H9 (cell line): Measurements from ENCODE around the gene CTU1. TPM values are rescaled to one million over a fixed set of nuclear protein-coding genes. Genes with fewer than 3 reads are reported as not detected.

Source experiments
- DNase-seq: peaks from one replicate; pipeline ENCODE4 v3.0.0-alpha.2; 2017
- H2AFZ ChIP-seq: one replicate; pipeline ENCODE4 v1.6.1; 2013; ENCODE audit warnings: mild to moderate bottlenecking, low read length, control low read depth, moderate library complexity
- H2AK5ac ChIP-seq: 2 replicates; pipeline ENCODE4 v1.6.1; 2013; ENCODE audit warnings: low read length, control low read depth, mixed read lengths; ENCODE audit not compliant: insufficient read length
- H2BK120ac ChIP-seq: one replicate; pipeline ENCODE4 v1.6.1; 2013; ENCODE audit warnings: low read depth, mild to moderate bottlenecking, low read length, control low read depth, inconsistent platforms; ENCODE audit not compliant: poor library complexity, severe bottlenecking
- H2BK12ac ChIP-seq: 2 replicates; pipeline ENCODE4 v1.6.1; 2013; ENCODE audit warnings: low read length, control low read depth, mixed read lengths, low read depth; ENCODE audit not compliant: insufficient read length
- H2BK15ac ChIP-seq: 2 replicates; pipeline ENCODE4 v1.6.1; 2013; ENCODE audit warnings: low read depth, low read length, control low read depth
- H2BK20ac ChIP-seq: one replicate; pipeline ENCODE4 v1.6.1; 2013; ENCODE audit warnings: low read depth, mild to moderate bottlenecking, low read length, control low read depth, inconsistent platforms; ENCODE audit not compliant: poor library complexity, severe bottlenecking
- H2BK5ac ChIP-seq: 2 replicates; pipeline ENCODE4 v1.6.1; 2013; ENCODE audit warnings: low read length, control low read depth, mixed read lengths; ENCODE audit not compliant: insufficient read length
- H3K14ac ChIP-seq: 2 replicates; pipeline ENCODE4 v1.6.1; 2013; ENCODE audit warnings: low read length, control low read depth; ENCODE audit not compliant: insufficient read depth
- H3K18ac ChIP-seq: 2 replicates; pipeline ENCODE4 v1.6.1; 2013; ENCODE audit warnings: low read depth, mild to moderate bottlenecking, mixed read lengths, low read length, control low read depth; ENCODE audit not compliant: insufficient read length
- H3K23ac ChIP-seq: 2 replicates; pipeline ENCODE4 v1.6.1; 2013; ENCODE audit warnings: low read length, control low read depth, mixed read lengths, low read depth; ENCODE audit not compliant: insufficient read length
- H3K23me2 ChIP-seq: 2 replicates; pipeline ENCODE4 v1.6.1; 2013; ENCODE audit warnings: low read depth, mild to moderate bottlenecking, mixed read lengths, low read length, control low read depth; ENCODE audit not compliant: insufficient read length, poor library complexity, severe bottlenecking
- H3K27ac ChIP-seq: 2 replicates; pipeline ENCODE4 v1.5.1; 2013; ENCODE audit warnings: low read length, control low read depth, mixed read lengths, low read depth; ENCODE audit not compliant: insufficient read length
- H3K27me3 ChIP-seq: 2 replicates; pipeline ENCODE4 v1.6.1; 2013; ENCODE audit warnings: low read length, control low read depth, inconsistent platforms; ENCODE audit not compliant: insufficient read depth
- H3K4ac ChIP-seq: 2 replicates; pipeline ENCODE4 v1.6.1; 2013; ENCODE audit warnings: low read depth, mild to moderate bottlenecking, control low read depth, inconsistent platforms, low read length, moderate library complexity
- H3K4me1 ChIP-seq: 2 replicates; pipeline ENCODE4 v1.6.1; 2013; ENCODE audit warnings: low read length, control low read depth, inconsistent platforms; ENCODE audit not compliant: insufficient read depth
- H3K4me2 ChIP-seq: 2 replicates; pipeline ENCODE4 v1.6.1; 2013; ENCODE audit warnings: low read length, control low read depth, mixed read lengths; ENCODE audit not compliant: insufficient read length, insufficient read depth
- H3K56ac ChIP-seq: 2 replicates; pipeline ENCODE4 v1.6.1; 2013; ENCODE audit warnings: low read depth, mild to moderate bottlenecking, mixed read lengths, low read length, control low read depth; ENCODE audit not compliant: insufficient read length
- H3K79me1 ChIP-seq: 2 replicates; pipeline ENCODE4 v1.6.1; 2013; ENCODE audit warnings: low read depth, mild to moderate bottlenecking, moderate library complexity, low read length, control low read depth, inconsistent platforms; ENCODE audit not compliant: insufficient read depth, poor library complexity, severe bottlenecking
- H3K79me2 ChIP-seq: 2 replicates; pipeline ENCODE4 v1.6.1; 2013; ENCODE audit warnings: low read length, control low read depth, inconsistent platforms; ENCODE audit not compliant: insufficient read depth
- H3K9ac ChIP-seq: 2 replicates; pipeline ENCODE4 v1.6.1; 2013; ENCODE audit warnings: low read length, control low read depth, mixed read lengths; ENCODE audit not compliant: insufficient read length; ENCODE audit errors: extremely low read depth
- H3K9me3 ChIP-seq: one replicate; pipeline ENCODE4 v1.6.1; 2013; ENCODE audit warnings: low read depth, low read length, inconsistent platforms; ENCODE audit not compliant: control insufficient read depth
- H3T11ph ChIP-seq: one replicate; pipeline ENCODE4 v1.6.1; 2013; ENCODE audit warnings: mild to moderate bottlenecking, low read length, control low read depth, inconsistent platforms
- H4K20me1 ChIP-seq: one replicate; pipeline ENCODE4 v1.6.1; 2013; ENCODE audit not compliant: control insufficient read depth, insufficient read length, insufficient read depth
- H4K5ac ChIP-seq: 2 replicates; pipeline ENCODE4 v1.6.1; 2013; ENCODE audit warnings: low read depth, mild to moderate bottlenecking, mixed read lengths, low read length, control low read depth; ENCODE audit not compliant: insufficient read length
- H4K8ac ChIP-seq: replicated peaks from 2 replicates; pipeline ENCODE4 v1.6.1; 2013; ENCODE audit warnings: low read length, control low read depth, mixed read lengths, low read depth; ENCODE audit not compliant: insufficient read length
- H4K91ac ChIP-seq: 2 replicates; pipeline ENCODE4 v1.6.1; 2013; ENCODE audit warnings: low read depth, mild to moderate bottlenecking, moderate library complexity, mixed read lengths, low read length, control low read depth; ENCODE audit not compliant: insufficient read length
- H3K27ac Mint-ChIP-seq, 3 experiments: 2 replicates in 2 of 3; 3 replicates in 1 of 3; pipeline ENCODE4 v1.8.0; 2020 to 2021; ENCODE audit warnings: mixed read lengths in 3 of 3, mild to moderate bottlenecking in 1 of 3, moderate library complexity in 1 of 3
- H3K27me3 Mint-ChIP-seq: 2 replicates; pipeline ENCODE4 v1.8.0; 2021; ENCODE audit warnings: low read depth, mild to moderate bottlenecking, moderate library complexity, mixed read lengths
- H3K36me3 Mint-ChIP-seq, 3 experiments: 2 replicates in 2 of 3; 3 replicates in 1 of 3; pipeline ENCODE4 v1.8.0; 2020 to 2021; ENCODE audit warnings: low read depth in 3 of 3, mixed read lengths in 3 of 3; ENCODE audit not compliant: insufficient read depth in 1 of 3
- H3K4me1 Mint-ChIP-seq, 2 experiments: 2 replicates each; pipeline ENCODE4 v1.8.0; 2020; ENCODE audit warnings: mixed read lengths in 2 of 2
- H3K4me3 Mint-ChIP-seq, 2 experiments: 2 replicates in 1 of 2; 3 replicates in 1 of 2; pipeline ENCODE4 v1.8.0; 2020 to 2021; ENCODE audit warnings: mild to moderate bottlenecking in 2 of 2, mixed read lengths in 2 of 2, moderate library complexity in 1 of 2
- H3K9me3 Mint-ChIP-seq, 2 experiments: 2 replicates in 1 of 2; 3 replicates in 1 of 2; pipeline ENCODE4 v1.8.0; 2020; ENCODE audit warnings: mild to moderate bottlenecking in 2 of 2, mixed read lengths in 2 of 2, moderate library complexity in 1 of 2
- CTCF ChIP-seq: fragments of 200-600 bp; sonication (generic); conservative IDR thresholded peaks from 3 replicates; pipeline ENCODE4 v1.8.0; 2021; ENCODE audit warnings: antibody characterized with exemption, mild to moderate bottlenecking
- WGBS: extraction: QIAGEN DNeasy Blood & Tissue Kit; methylation state at CpG from one replicate; pipeline ENCODE4 v1.1.7; 2013; ENCODE audit warnings: missing lambda C conversion rate, low lambda C conversion rate, mixed read lengths; ENCODE audit not compliant: insufficient read length; ENCODE audit errors: extremely low coverage; 5-methylcytosine and 5-hydroxymethylcytosine counted together
- total RNA-seq: library from RNA; stranded (reverse); gene quantifications from 2 replicates; pipeline ENCODE4 v1.2.1, GENCODE V29; 2021

Gene CTU1
- total RNA-seq, 1 experiment from 2014 or later: 8.8 TPM

GRCh38 chr19:51103926-51104341, 4.3 kb downstream of the CTU1 start:
- Histone ChIP-seq H3K4ac (no peak overlapping the region), H4K20me1 (no peaks in the 10 kb centered on the region), H4K8ac (no peak overlapping the region), H3K23ac (no peak overlapping the region), H2BK120ac (no peak overlapping the region), H3K79me2 (no peaks in the 10 kb centered on the region), H3T11ph (no peak overlapping the region), H2AFZ (no peak overlapping the region), H3K9me3 (no peaks in the 10 kb centered on the region), H3K56ac (no peak overlapping the region), H3K9ac (no peak overlapping the region), H2BK15ac (no peak overlapping the region), H2BK20ac (no peak overlapping the region), H2AK5ac (no peak overlapping the region), H3K4me2 (no peak overlapping the region), H4K5ac (no peak overlapping the region), H2BK5ac (no peak overlapping the region), H3K23me2 (peaks cover 6% of the 10 kb centered on the region), H3K27ac (no peak overlapping the region), H3K27me3 (no peaks in the 10 kb centered on the region), H3K79me1 (no peaks in the 10 kb centered on the region), H2BK12ac (no peak overlapping the region), H3K14ac (no peak overlapping the region), H4K91ac (no peak overlapping the region), H3K4me1 (peaks cover 3% of the 10 kb centered on the region; the same call in 1 of the 2 replicates), H3K18ac (no peak overlapping the region)
- no peak for TF ChIP-seq CTCF
- Mint-ChIP-seq H3K4me3 (no peak overlapping the region; a peak in 1 of 5 replicates), H3K27me3 (peaks cover 2% of the 10 kb centered on the region; the same call in 1 of the 2 replicates), H3K4me1 (peaks cover 8 to 9% of the 10 kb centered on the region in 2 experiments), H3K9me3 (no peaks in the 10 kb centered on the region; a peak in 1 of 5 replicates), H3K36me3 (peaks cover 0 to 29% (median 6%) of the 10 kb centered on the region in 3 experiments; a peak in 4 of 7 replicates), H3K27ac (no peak overlapping the region)
- no peak for DNase-seq
- no CpG with 5 or more reads among the region's 49 CpGs for WGBS
